Glutamatergic neuron (in vitro differentiated cells): ENCODE measurements around the gene MEF2D. TPM values are rescaled to one million over a fixed set of nuclear protein-coding genes. Genes with fewer than 3 reads are reported as not detected.
A peak's percentile ranks its signal among the peaks of the same experiment; 100 is the strongest.

Source experiments
- DNase-seq: peaks from one replicate; pipeline ENCODE4 v3.0.0; 2022
- H3K27ac Mint-ChIP-seq: one replicate; pipeline ENCODE4 v1.8.0; 2020; ENCODE audit warnings: mild to moderate bottlenecking, mixed read lengths, inconsistent platforms; ENCODE audit not compliant: unreplicated experiment
- H3K27me3 Mint-ChIP-seq: one replicate; pipeline ENCODE4 v1.8.0; 2020; ENCODE audit warnings: mild to moderate bottlenecking, moderate library complexity, mixed read lengths, inconsistent platforms; ENCODE audit not compliant: unreplicated experiment
- H3K36me3 Mint-ChIP-seq: one replicate; pipeline ENCODE4 v1.8.0; 2020; ENCODE audit warnings: mild to moderate bottlenecking, mixed read lengths, inconsistent platforms; ENCODE audit not compliant: unreplicated experiment
- H3K4me1 Mint-ChIP-seq: one replicate; pipeline ENCODE4 v1.8.0; 2020; ENCODE audit warnings: mild to moderate bottlenecking, low read depth, mixed read lengths, inconsistent platforms; ENCODE audit not compliant: unreplicated experiment
- H3K4me3 Mint-ChIP-seq: one replicate; pipeline ENCODE4 v1.8.0; 2020; ENCODE audit warnings: mild to moderate bottlenecking, mixed read lengths, inconsistent platforms; ENCODE audit not compliant: unreplicated experiment
- H3K9me3 Mint-ChIP-seq: one replicate; pipeline ENCODE4 v1.8.0; 2020; ENCODE audit warnings: mild to moderate bottlenecking, moderate library complexity, mixed read lengths, inconsistent platforms; ENCODE audit not compliant: unreplicated experiment
- CTCF ChIP-seq: fragments of 200-600 bp; sonication (generic); IDR thresholded peaks from one replicate; pipeline ENCODE4 v1.5.0; 2021; ENCODE audit not compliant: partially characterized antibody, unreplicated experiment
- total RNA-seq: library from RNA; stranded (reverse); fragmentation: NEBNext Ultra II Directional; extraction: Animal tissue kit (Norgen Biotek cat#: 25700); gene quantifications from one replicate; pipeline ENCODE4 v1.2.1, GENCODE V29; 2021; ENCODE audit not compliant: unreplicated experiment

The MEF2D gene
- total RNA-seq, 1 donor from 2014 or later: 50.0 TPM

GRCh38 chr1:156510709-156511108 lies 10.1 kb upstream of the MEF2D start:
- Mint-ChIP-seq H3K27ac (no peak overlapping the region), H3K9me3 (peaks cover 9% of the 10 kb centered on the region), H3K4me1 (peaks cover 17% of the 10 kb centered on the region), H3K4me3 (no peak overlapping the region), H3K36me3 (no peaks in the 10 kb centered on the region), H3K27me3 (peaks cover 7% of the 10 kb centered on the region)
- no peak for TF ChIP-seq CTCF
- DNase-seq: no peak

- H3K4me1 Mint-ChIP-seq: peaks cover 23% of the 10 kb centered on the region
- peaks cover 15% of the 10 kb centered on the region for H3K9me3 Mint-ChIP-seq
- no peak for TF ChIP-seq CTCF
- no peaks in the 10 kb centered on the region for H3K36me3 Mint-ChIP-seq
- no peak overlapping the region for H3K27ac Mint-ChIP-seq
- no peak for DNase-seq
- peaks cover 16% of the 10 kb centered on the region for H3K27me3 Mint-ChIP-seq
- H3K4me3 Mint-ChIP-seq: no peak overlapping the region
Observed at GRCh38 chr1:156509424-156510034, 9.0 kb upstream of the MEF2D start.

- H3K4me3 Mint-ChIP-seq: no peak overlapping the region
- peaks cover 22% of the 10 kb centered on the region for H3K27me3 Mint-ChIP-seq
- H3K27ac Mint-ChIP-seq: no peak overlapping the region
- no peaks in the 10 kb centered on the region for H3K36me3 Mint-ChIP-seq
- TF ChIP-seq CTCF: no peak
- peaks cover 20% of the 10 kb centered on the region for H3K9me3 Mint-ChIP-seq
- DNase-seq: no peak
- peaks cover 29% of the 10 kb centered on the region for H3K4me1 Mint-ChIP-seq
Observed at GRCh38 chr1:156508955-156509234, 8.3 kb upstream of the MEF2D start.

GRCh38 chr1:156508205-156508954 lies 7.8 kb upstream of the MEF2D start:
- TF ChIP-seq CTCF: no peak
- H3K27me3 Mint-ChIP-seq: peaks cover 23% of the 10 kb centered on the region
- no peak for DNase-seq
- no peak overlapping the region for H3K4me3 Mint-ChIP-seq
- no peaks in the 10 kb centered on the region for H3K36me3 Mint-ChIP-seq
- H3K9me3 Mint-ChIP-seq: peaks cover 22% of the 10 kb centered on the region
- H3K27ac Mint-ChIP-seq: no peak overlapping the region
- H3K4me1 Mint-ChIP-seq: peaks cover 33% of the 10 kb centered on the region

- no peak for TF ChIP-seq CTCF
- no peaks in the 10 kb centered on the region for H3K36me3 Mint-ChIP-seq
- peak overlapping the region; percentile 76 for H3K27ac Mint-ChIP-seq
- peaks cover 43% of the 10 kb centered on the region for H3K4me1 Mint-ChIP-seq
- peaks cover 29% of the 10 kb centered on the region for H3K27me3 Mint-ChIP-seq
- H3K4me3 Mint-ChIP-seq: no peak overlapping the region
- H3K9me3 Mint-ChIP-seq: peaks cover 27% of the 10 kb centered on the region
- DNase-seq: no peak
Observed at GRCh38 chr1:156506450-156506849, 5.9 kb upstream of the MEF2D start.
